ENCODE results near the gene BRD2. TPM values are rescaled to one million over a fixed set of nuclear protein-coding genes. Genes with fewer than 3 reads are reported as not detected.

BRD2 gene
- total and polyA plus RNA-seq, 9 of the 15 experiments (the other 6 are each of a cell fraction or from before 2014, with no cell fraction given), result 19.0 to 252 (median 181) TPM

GRCh38 chr6:32968093-32968866 is at the start of gene BRD2 (continued):
- TF ChIP-seq ATF6 (CRISPR knock-in tag; IDR thresholded peaks at IDR 0.05) (peak; percentile 81; the same call in 1 of the 2 replicates), GTF2A2 (tag; IDR thresholded peaks at IDR 0.05) (peak; percentile 56; the same call in 1 of the 2 replicates), ZNF24 (IDR thresholded peaks at IDR 0.05) (0 out of 2 replicates have a peak, but pooled peaks have one; percentile 33), PHF20 (IDR thresholded peaks at IDR 0.05; ENCODE audit: partially characterized antibody) (peak; percentile 51), ZNF354B (CRISPR knock-in tag; IDR thresholded peaks at IDR 0.05) (no peak), ZKSCAN8 (CRISPR knock-in tag; IDR thresholded peaks at IDR 0.05) (no peak)
- TF ChIP-seq, protein P1, sequence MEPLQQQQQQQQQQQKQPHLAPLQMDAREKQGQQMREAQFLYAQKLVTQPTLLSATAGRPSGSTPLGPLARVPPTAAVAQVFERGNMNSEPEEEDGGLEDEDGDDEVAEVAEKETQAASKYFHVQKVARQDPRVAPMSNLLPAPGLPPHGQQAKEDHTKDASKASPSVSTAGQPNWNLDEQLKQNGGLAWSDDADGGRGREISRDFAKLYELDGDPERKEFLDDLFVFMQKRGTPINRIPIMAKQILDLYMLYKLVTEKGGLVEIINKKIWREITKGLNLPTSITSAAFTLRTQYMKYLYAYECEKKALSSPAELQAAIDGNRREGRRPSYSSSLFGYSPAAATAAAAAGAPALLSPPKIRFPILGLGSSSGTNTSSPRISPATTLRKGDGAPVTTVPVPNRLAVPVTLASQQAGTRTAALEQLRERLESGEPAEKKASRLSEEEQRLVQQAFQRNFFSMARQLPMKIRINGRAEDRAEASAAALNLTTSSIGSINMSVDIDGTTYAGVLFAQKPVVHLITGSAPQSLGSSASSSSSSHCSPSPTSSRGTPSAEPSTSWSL (CRISPR knock-in tag; IDR thresholded peaks at IDR 0.05; ENCODE audit: borderline replicate concordance), result no peak
- TF ChIP-seq, protein P2, sequence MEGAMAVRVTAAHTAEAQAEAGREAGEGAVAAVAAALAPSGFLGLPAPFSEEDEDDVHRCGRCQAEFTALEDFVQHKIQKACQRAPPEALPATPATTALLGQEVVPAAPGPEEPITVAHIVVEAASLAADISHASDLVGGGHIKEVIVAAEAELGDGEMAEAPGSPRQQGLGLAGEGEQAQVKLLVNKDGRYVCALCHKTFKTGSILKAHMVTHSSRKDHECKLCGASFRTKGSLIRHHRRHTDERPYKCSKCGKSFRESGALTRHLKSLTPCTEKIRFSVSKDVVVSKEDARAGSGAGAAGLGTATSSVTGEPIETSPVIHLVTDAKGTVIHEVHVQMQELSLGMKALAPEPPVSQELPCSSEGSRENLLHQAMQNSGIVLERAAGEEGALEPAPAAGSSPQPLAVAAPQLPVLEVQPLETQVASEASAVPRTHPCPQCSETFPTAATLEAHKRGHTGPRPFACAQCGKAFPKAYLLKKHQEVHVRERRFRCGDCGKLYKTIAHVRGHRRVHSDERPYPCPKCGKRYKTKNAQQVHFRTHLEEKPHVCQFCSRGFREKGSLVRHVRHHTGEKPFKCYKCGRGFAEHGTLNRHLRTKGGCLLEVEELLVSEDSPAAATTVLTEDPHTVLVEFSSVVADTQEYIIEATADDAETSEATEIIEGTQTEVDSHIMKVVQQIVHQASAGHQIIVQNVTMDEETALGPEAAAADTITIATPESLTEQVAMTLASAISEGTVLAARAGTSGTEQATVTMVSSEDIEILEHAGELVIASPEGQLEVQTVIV (CRISPR knock-in tag; IDR thresholded peaks at IDR 0.05; ENCODE audit: borderline replicate concordance), result no peak

All from K562 (cell line).